ENCODE data around the gene PTGS2. TPM values are rescaled to one million over a fixed set of nuclear protein-coding genes. Genes with fewer than 3 reads are reported as not detected.

The PTGS2 gene
- total and polyA plus RNA-seq, 8 donors, result 2.9 to 105 (median 4.7) TPM

GRCh38 chr1:186623551-186623950, 56.7 kb downstream of the PTGS2 start:
- intact Hi-C loops (cut with DNase I), result no loop called here
- Histone ChIP-seq H3K27ac (no peak overlapping the region), H3K4me1 (peaks cover 0 to 33% of the 10 kb centered on the region in 2 donors), H3K9me3 (no peaks in the 10 kb centered on the region), H3K27me3 (no peaks in the 10 kb centered on the region), H3K4me3 (no peak overlapping the region), H3K36me3 (no peaks in the 10 kb centered on the region)
- ATAC-seq, result peak; percentile 57
- TF ChIP-seq CTCF (IDR thresholded peaks at IDR 0.05), result no peak
- no peak for DNase-seq

Other genes starting within 250 kb of the PTGS2 start
- not detected for gene PDC, start 219.3 kb downstream of the PTGS2 start, total RNA-seq
- under 1 TPM; 0.27 to 0.84 (median 0.56) TPM for gene PDC, start 219.3 kb downstream of the PTGS2 start, polyA plus RNA-seq (ENCODE audit: insufficient read length in 6 of 6)
- gene PLA2G4A, start 148.5 kb upstream of the PTGS2 start, total RNA-seq, result 10 to 100 TPM; 10.5 to 11.7 TPM
- 10 to 100 TPM in 4 of 6 donors, 1 to 10 TPM in 2; 8.2 to 13.9 (median 10.2) TPM for gene PLA2G4A, start 148.5 kb upstream of the PTGS2 start, polyA plus RNA-seq (ENCODE audit: insufficient read length in 6 of 6)

Measured in left lung (tissue), 10 donors.